Measurements from ENCODE around the gene OSBPL2.

OSBPL2 gene

GRCh38 chr20:62237801-62238568, at the start of gene OSBPL2:
TSS of gene OSBPL2 (plus strand) at chr20:62238521. CDS start at chr20:62256185, 17,664 bp downstream.
- DNase-seq = peak; percentile 100

GRCh38 chr20:62190639-62191411, 47.5 kb upstream of the OSBPL2 start:
- DNase-seq = no peak

- DNase-seq = no peak
Observed at GRCh38 chr20:62191781-62192559, 46.4 kb upstream of the OSBPL2 start.

GRCh38 chr20:62192635-62193034, 45.7 kb upstream of the OSBPL2 start:
- no peak for DNase-seq

- no peak for DNase-seq
Observed at GRCh38 chr20:62193079-62194025, 45.0 kb upstream of the OSBPL2 start.

- DNase-seq = no peak
Observed at GRCh38 chr20:62195075-62195405, 43.3 kb upstream of the OSBPL2 start.

- no peak for DNase-seq
Observed at GRCh38 chr20:62195736-62196135, 42.6 kb upstream of the OSBPL2 start.

- DNase-seq = no peak
Observed at GRCh38 chr20:62196286-62196685, 42.0 kb upstream of the OSBPL2 start.

GRCh38 chr20:62197311-62197710, 41.0 kb upstream of the OSBPL2 start:
- DNase-seq = no peak

- DNase-seq = no peak
Observed at GRCh38 chr20:62197801-62198200, 40.5 kb upstream of the OSBPL2 start.

GRCh38 chr20:62198496-62198895, 39.8 kb upstream of the OSBPL2 start:
- no peak for DNase-seq

- no peak for DNase-seq
Observed at GRCh38 chr20:62198931-62199330, 39.4 kb upstream of the OSBPL2 start.

GRCh38 chr20:62200491-62201172, 37.7 kb upstream of the OSBPL2 start:
- no peak for DNase-seq

- no peak for DNase-seq
Observed at GRCh38 chr20:62201173-62202082, 36.9 kb upstream of the OSBPL2 start.

- no peak for DNase-seq
Observed at GRCh38 chr20:62202083-62202395, 36.3 kb upstream of the OSBPL2 start.

- no peak for DNase-seq
Observed at GRCh38 chr20:62202676-62203377, 35.5 kb upstream of the OSBPL2 start.

- DNase-seq = no peak
Observed at GRCh38 chr20:62203378-62204030, 34.8 kb upstream of the OSBPL2 start.

- no peak for DNase-seq
Observed at GRCh38 chr20:62205618-62206387, 32.5 kb upstream of the OSBPL2 start.

GRCh38 chr20:62206388-62206775, 31.9 kb upstream of the OSBPL2 start:
- DNase-seq = no peak
